ENCODE results near the gene GP1BB. TPM values are rescaled to one million over a fixed set of nuclear protein-coding genes. Genes with fewer than 3 reads are reported as not detected.
A peak's percentile ranks its signal among the peaks of the same experiment; 100 is the strongest.

The GP1BB gene
- total and polyA plus RNA-seq, 2 experiments from 2014 or later: 4.9 to 10.2 TPM

DNA sequence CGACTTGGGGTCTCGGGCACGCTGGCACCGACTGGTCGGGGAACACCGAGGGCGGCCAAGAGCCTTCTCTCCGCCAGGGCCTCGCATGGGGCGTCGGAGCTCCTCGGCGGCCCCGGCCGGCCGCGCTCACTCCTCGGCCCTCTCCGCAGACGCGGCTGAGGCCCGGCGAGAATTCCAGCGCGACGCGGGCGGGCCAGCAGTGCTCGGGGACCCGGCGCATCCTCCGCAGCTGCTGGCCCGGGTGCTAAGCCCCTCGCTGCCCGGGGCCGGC, 42.8 kb downstream of the GP1BB start:
- WGBS, 2 experiments (ENCODE audit: low coverage in 1 of 2, low lambda C conversion rate in 2 of 2, missing lambda C conversion rate in 2 of 2): 40 to 71% methylated on average over 15 to 30 of the region's 36 CpGs
- H3K9me3 ChIP-seq (ENCODE audit: low read depth): no peaks in the 10 kb centered on the region
- in situ Hi-C loops (cut with MboI): no loop called here
- H3K4me2 ChIP-seq (ENCODE audit: unreplicated experiment): no peak overlapping the region
- DNase-seq: no peak
- H3K9me2 ChIP-seq (ENCODE audit: insufficient read depth): no peaks in the 10 kb centered on the region
- no peak overlapping the region for H3K27ac ChIP-seq
- no peaks in the 10 kb centered on the region for H4K20me1 ChIP-seq (ENCODE audit: insufficient read depth)
- no peak overlapping the region for H2AFZ ChIP-seq
- H3K79me2 ChIP-seq (ENCODE audit: insufficient read depth): peaks cover 26% of the 10 kb centered on the region
- H3K36me3 ChIP-seq (ENCODE audit: low read depth): no peaks in the 10 kb centered on the region
- H3K4me3 ChIP-seq: peak overlapping the region; percentile 29; the same call in 1 of the 2 replicates
- TF ChIP-seq EZH2 (IDR thresholded peaks at IDR 0.05; ENCODE audit: insufficient read depth, poor library complexity, severe bottlenecking): no peak
- no peak for TF ChIP-seq EZH2phosphoT487 (IDR thresholded peaks at IDR 0.05; ENCODE audit: insufficient read depth, low read depth)
- H3K4me1 ChIP-seq (ENCODE audit: insufficient read depth): no peaks in the 10 kb centered on the region
- no peaks in the 10 kb centered on the region for H3F3A ChIP-seq (ENCODE audit: insufficient read depth)
- H3K9ac ChIP-seq: no peak overlapping the region
- no peaks in the 10 kb centered on the region for H3K27me3 ChIP-seq (replicated peaks; ENCODE audit: insufficient read depth)

DNA sequence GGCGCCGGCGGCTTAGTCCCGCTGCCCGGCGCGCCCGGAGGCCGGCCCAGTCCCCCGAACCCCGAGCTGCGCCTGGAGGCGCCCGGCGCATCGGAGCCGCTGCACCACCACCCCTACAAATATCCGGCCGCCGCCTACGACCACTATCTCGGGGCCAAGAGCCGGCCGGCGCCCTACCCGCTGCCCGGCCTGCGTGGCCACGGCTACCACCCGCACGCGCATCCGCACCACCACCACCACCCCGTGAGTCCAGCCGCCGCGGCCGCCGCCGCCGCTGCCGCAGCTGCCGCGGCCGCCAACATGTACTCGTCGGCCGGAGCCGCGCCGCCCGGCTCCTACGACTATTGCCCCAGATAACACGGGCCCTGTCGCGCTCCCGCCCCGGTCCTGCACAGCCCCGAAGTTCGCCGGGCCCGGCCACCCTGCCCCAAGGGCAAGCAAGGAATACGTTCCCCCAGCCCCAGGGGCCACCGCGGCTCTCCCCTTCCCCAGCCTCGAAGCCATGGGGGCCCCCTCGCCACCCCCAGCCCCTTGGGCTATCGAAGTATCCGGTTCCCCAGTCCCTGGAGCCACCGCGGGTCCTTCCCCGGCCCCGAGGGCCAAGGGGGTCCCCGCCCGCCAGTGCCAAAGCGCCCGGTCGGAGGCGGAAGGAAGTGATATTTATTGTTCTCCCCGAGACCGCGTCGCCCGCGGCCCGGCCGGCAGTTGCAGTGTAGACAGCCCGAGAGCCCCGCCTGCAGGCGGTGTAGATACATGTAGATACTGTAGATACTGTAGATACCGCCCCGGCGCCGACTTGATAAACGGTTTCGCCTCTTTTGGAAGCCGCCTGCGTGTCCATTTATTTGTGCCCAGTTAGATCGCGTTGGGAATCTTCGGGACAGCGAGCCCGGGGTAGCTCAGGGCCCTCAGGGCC, 43.4 kb downstream of the GP1BB start:
- Histone ChIP-seq H3K27ac (no peak overlapping the region), H3K36me3 (ENCODE audit: low read depth) (no peaks in the 10 kb centered on the region), H3K9ac (no peak overlapping the region), H2AFZ (no peak overlapping the region; the same call in 1 of the 2 replicates), H3K4me1 (ENCODE audit: insufficient read depth) (no peaks in the 10 kb centered on the region), H4K20me1 (ENCODE audit: insufficient read depth) (no peaks in the 10 kb centered on the region), H3K9me3 (ENCODE audit: low read depth) (no peaks in the 10 kb centered on the region), H3K27me3 (replicated peaks; ENCODE audit: insufficient read depth) (no peaks in the 10 kb centered on the region), H3K4me2 (ENCODE audit: unreplicated experiment) (no peak overlapping the region), H3K4me3 (peak overlapping the region; percentile 29), H3F3A (ENCODE audit: insufficient read depth) (no peaks in the 10 kb centered on the region), H3K79me2 (ENCODE audit: insufficient read depth) (peaks cover 23% of the 10 kb centered on the region), H3K9me2 (ENCODE audit: insufficient read depth) (no peaks in the 10 kb centered on the region)
- DNase-seq: peak; percentile 45
- in situ Hi-C loops (cut with MboI): no loop called here
- TF ChIP-seq EZH2 (IDR thresholded peaks at IDR 0.05; ENCODE audit: insufficient read depth, poor library complexity, severe bottlenecking): no peak
- TF ChIP-seq EZH2phosphoT487 (IDR thresholded peaks at IDR 0.05; ENCODE audit: insufficient read depth, low read depth): no peak
- WGBS, 2 experiments (ENCODE audit: low coverage in 1 of 2, low lambda C conversion rate in 2 of 2, missing lambda C conversion rate in 2 of 2): 53 to 63% methylated on average over 65 to 100 of the region's 103 CpGs

DNA sequence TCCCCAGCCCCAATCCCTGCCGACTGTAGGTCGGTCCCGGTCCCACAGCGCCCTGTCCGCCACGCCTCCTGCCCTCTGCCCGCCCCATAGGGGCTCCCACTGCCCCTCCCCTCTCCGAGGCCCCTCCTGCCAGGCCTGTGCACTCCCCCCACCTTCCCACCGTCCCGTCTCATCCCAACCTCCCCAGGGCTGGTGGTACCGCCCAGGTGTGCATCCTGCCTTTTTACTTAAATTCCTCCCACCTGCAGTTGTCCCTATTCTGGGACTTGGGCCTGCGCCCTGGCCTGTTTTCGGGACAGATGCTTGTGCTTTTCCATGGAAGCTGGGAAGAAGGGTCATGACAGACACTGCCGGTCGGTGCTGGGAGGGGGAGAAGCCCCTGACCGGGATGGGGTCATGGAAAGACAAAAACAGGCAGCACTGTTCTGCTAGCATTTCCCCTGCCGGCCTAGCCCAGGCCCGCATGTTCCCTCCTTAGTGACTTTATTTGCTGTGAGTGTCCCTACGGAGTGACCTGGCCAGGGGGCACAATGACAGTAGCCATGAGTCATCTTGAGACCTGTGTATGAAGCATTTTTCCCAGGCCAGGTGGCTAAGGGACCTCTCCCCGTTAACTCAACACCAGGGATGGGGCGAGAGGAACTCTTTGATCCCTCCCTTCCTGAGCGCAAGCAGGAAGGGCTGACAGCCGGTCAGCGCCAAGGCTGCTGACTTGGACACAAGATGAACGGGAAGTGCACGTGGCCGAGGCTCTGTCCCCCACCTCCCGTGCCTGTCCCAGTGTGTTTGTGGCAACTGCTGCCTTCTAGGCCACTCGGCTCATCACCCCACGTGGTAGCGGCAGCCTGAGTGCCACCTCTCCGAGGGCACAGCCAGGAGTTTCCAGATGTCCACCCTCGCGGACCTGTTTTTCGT, 44.3 kb downstream of the GP1BB start:
- Histone ChIP-seq H3K27me3 (replicated peaks; ENCODE audit: insufficient read depth) (no peaks in the 10 kb centered on the region), H2AFZ (no peak overlapping the region)

DNA sequence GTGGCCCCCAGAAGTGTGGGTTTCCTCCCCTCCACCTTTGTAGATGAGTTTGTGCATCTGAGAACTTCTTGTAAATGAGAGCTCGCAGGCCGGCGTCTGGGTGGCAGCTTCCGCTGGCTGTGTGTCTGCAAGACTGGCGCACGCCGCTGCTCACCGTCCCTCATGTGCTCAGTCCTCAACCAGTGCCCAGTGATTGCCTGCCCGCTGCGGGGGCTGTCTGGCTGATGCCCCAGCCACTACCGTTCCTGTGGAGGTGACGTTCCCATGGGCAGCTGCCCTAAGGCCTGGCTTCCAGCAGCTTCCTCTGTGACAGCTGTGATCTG, 46.0 kb downstream of the GP1BB start:
- DNase-seq: no peak
- Histone ChIP-seq H3K79me2 (ENCODE audit: insufficient read depth) (no peaks in the 10 kb centered on the region), H3K4me2 (ENCODE audit: unreplicated experiment) (no peak overlapping the region), H3K9ac (no peak overlapping the region), H3K9me3 (ENCODE audit: low read depth) (no peaks in the 10 kb centered on the region), H3K4me3 (no peak overlapping the region), H2AFZ (no peak overlapping the region), H3K4me1 (ENCODE audit: insufficient read depth) (no peaks in the 10 kb centered on the region), H3K27ac (no peak overlapping the region), H3K9me2 (ENCODE audit: insufficient read depth) (no peaks in the 10 kb centered on the region), H4K20me1 (ENCODE audit: insufficient read depth) (no peaks in the 10 kb centered on the region), H3F3A (ENCODE audit: insufficient read depth) (no peaks in the 10 kb centered on the region), H3K36me3 (ENCODE audit: low read depth) (no peaks in the 10 kb centered on the region), H3K27me3 (replicated peaks; ENCODE audit: insufficient read depth) (no peaks in the 10 kb centered on the region)
- 94 to 96% methylated on average over 12 of the region's 12 CpGs for WGBS, 2 experiments (ENCODE audit: low coverage in 1 of 2, low lambda C conversion rate in 2 of 2, missing lambda C conversion rate in 2 of 2)
- in situ Hi-C loops (cut with MboI): no loop called here
- TF ChIP-seq EZH2 (IDR thresholded peaks at IDR 0.05; ENCODE audit: insufficient read depth, poor library complexity, severe bottlenecking): no peak

More for the DNA sequence above, 44.3 kb downstream of the GP1BB start:
- H3K4me1 ChIP-seq (ENCODE audit: insufficient read depth): no peaks in the 10 kb centered on the region
- H3K79me2 ChIP-seq (ENCODE audit: insufficient read depth): peaks cover 14% of the 10 kb centered on the region
- no peak overlapping the region for H3K4me2 ChIP-seq (ENCODE audit: unreplicated experiment)
- H3K36me3 ChIP-seq (ENCODE audit: low read depth): no peaks in the 10 kb centered on the region
- no peak overlapping the region for H3K4me3 ChIP-seq
- WGBS, 2 experiments (ENCODE audit: low coverage in 1 of 2, low lambda C conversion rate in 2 of 2, missing lambda C conversion rate in 2 of 2): 92 to 94% methylated on average over 28 to 35 of the region's 35 CpGs
- TF ChIP-seq EZH2 (IDR thresholded peaks at IDR 0.05; ENCODE audit: insufficient read depth, poor library complexity, severe bottlenecking) (no peak), EZH2phosphoT487 (IDR thresholded peaks at IDR 0.05; ENCODE audit: insufficient read depth, low read depth) (no peak)
- DNase-seq: no peak
- no peaks in the 10 kb centered on the region for H4K20me1 ChIP-seq (ENCODE audit: insufficient read depth)
- no peak overlapping the region for H3K27ac ChIP-seq
- in situ Hi-C loops (cut with MboI): no loop called here
- no peaks in the 10 kb centered on the region for H3F3A ChIP-seq (ENCODE audit: insufficient read depth)
- H3K9me2 ChIP-seq (ENCODE audit: insufficient read depth): no peaks in the 10 kb centered on the region
- no peak overlapping the region for H3K9ac ChIP-seq
- no peaks in the 10 kb centered on the region for H3K9me3 ChIP-seq (ENCODE audit: low read depth)
